K562 (cell line): ENCODE results near the gene TBC1D5. TPM values are rescaled to one million over a fixed set of nuclear protein-coding genes. Genes with fewer than 3 reads are reported as not detected.
"Not testable (repeated sequence)": the region's sequence is repeated elsewhere in the genome, so short reads cannot be mapped to it uniquely, and the experiment has no call there.

ENCODE experiments used
- ATAC-seq: fragments of 200-7000 bp; cut with Tn5 transposase; 3 replicates; pipeline ENCODE4 v1.9.1; 2020; ENCODE audit warnings: moderate library complexity
- BruUV-seq: library from RNA; stranded (reverse); fragments of 400-500 nt; replicated peaks from 2 replicates; lab custom pipeline; 2021; lab: Mats Ljungman, UMichigan
- CTCF ChIA-PET: fragments of 300-600 bp; formaldehyde crosslinking; extraction: SDS; loops from one replicate; lab custom pipeline; 2021; ENCODE audit warnings: low intra/inter-chr PET ratio; lab: Yijun Ruan, JAX
- POLR2A ChIA-PET: fragments of 300-600, 350-650 bp; sonication (Branson Sonifier 250); formaldehyde crosslinking; extraction: SDS; loops from one replicate; lab custom pipeline; 2021; ENCODE audit warnings: antibody characterized with exemption, inconsistent platforms; lab: Yijun Ruan, JAX
- DNase-seq, 4 experiments: peaks; one replicate each; pipeline versions ENCODE4 v3.0.0 to v3.0.0-alpha.2; 2011 to 2018; ENCODE audit warnings: low spot score in 3 of 4, mixed read lengths in 3 of 4; ENCODE audit errors: extremely low read depth in 1 of 4
- FAIRE-seq: peaks from 2 replicates; lab custom pipeline; 2011; peaks lifted over from hg19 to GRCh38; lab: Jason Lieb, UNC
- H2AFZ ChIP-seq: 2 replicates; pipeline ENCODE4 v1.6.0; 2011; ENCODE audit warnings: low read depth, low read length, control low read depth, inconsistent platforms
- H3K27ac ChIP-seq: fragments of 200-600 bp; 3 replicates; pipeline ENCODE4 v1.8.0; 2011; ENCODE audit warnings: low read depth, mild to moderate bottlenecking, control low read depth, inconsistent platforms, low read length, moderate library complexity, mixed read lengths; ENCODE audit errors: extremely low read depth
- H3K27me3 ChIP-seq, 2 experiments: fragments of 300-600 bp in 1 of 2; 2 replicates in 1 of 2; 3 replicates in 1 of 2; pipeline versions ENCODE4 v1.6.0 to v1.8.0; 2011; ENCODE audit warnings: inconsistent platforms in 2 of 2, low read length in 2 of 2, mild to moderate bottlenecking in 1 of 2, mixed read lengths in 1 of 2, moderate library complexity in 1 of 2; ENCODE audit not compliant: control insufficient read depth in 2 of 2, insufficient read depth in 2 of 2
- H3K36me3 ChIP-seq: fragments of 300-600 bp; 3 replicates; pipeline ENCODE4 v1.8.0; 2011; ENCODE audit warnings: mild to moderate bottlenecking, low read length, inconsistent platforms; ENCODE audit not compliant: control insufficient read depth, insufficient read depth
- H3K4me1 ChIP-seq, 2 experiments: fragments of 200-600 bp in 1 of 2; replicated peaks in 1 of 2; 2 replicates in 1 of 2; 3 replicates in 1 of 2; pipeline versions ENCODE4 v1.5.1 to v1.8.0; 2011; ENCODE audit warnings: inconsistent platforms in 2 of 2, low read length in 2 of 2, mild to moderate bottlenecking in 1 of 2, mixed read lengths in 1 of 2, moderate library complexity in 1 of 2; ENCODE audit not compliant: control insufficient read depth in 2 of 2, insufficient read depth in 2 of 2
- H3K4me2 ChIP-seq: 2 replicates; pipeline ENCODE4 v1.6.1; 2011; ENCODE audit warnings: low read length, control low read depth, inconsistent platforms, mixed read lengths; ENCODE audit not compliant: insufficient read depth
- H3K4me3 ChIP-seq: fragments of 200-600 bp; sonication (generic), shearing (Covaris generic); 2 replicates; pipeline ENCODE4 v1.5.1; 2016; ENCODE audit warnings: control low read depth, inconsistent platforms
- H3K79me2 ChIP-seq: fragments of 200-600 bp; 3 replicates; pipeline ENCODE4 v1.8.0; 2011; ENCODE audit warnings: low read length, inconsistent platforms; ENCODE audit not compliant: control insufficient read depth, insufficient read depth
- H3K9ac ChIP-seq, 2 experiments: 2 replicates each; pipeline versions ENCODE4 v1.6.0 to v1.6.1; 2011; ENCODE audit warnings: low read depth in 2 of 2, low read length in 2 of 2, control low read depth in 1 of 2, inconsistent platforms in 1 of 2, mild to moderate bottlenecking in 1 of 2, mixed read lengths in 1 of 2; ENCODE audit not compliant: insufficient read depth in 1 of 2
- H3K9me1 ChIP-seq: one replicate; pipeline ENCODE4 v1.6.0; 2011; ENCODE audit warnings: inconsistent platforms, mild to moderate bottlenecking, low read length, moderate library complexity; ENCODE audit not compliant: control insufficient read depth, insufficient read depth
- H3K9me3 ChIP-seq: replicated peaks from 2 replicates; pipeline ENCODE4 v1.5.1; 2011; ENCODE audit warnings: low read depth, low read length, inconsistent platforms; ENCODE audit not compliant: control insufficient read depth, insufficient read depth
- H4K20me1 ChIP-seq: replicated peaks from 2 replicates; pipeline ENCODE4 v1.6.1; 2011; ENCODE audit warnings: low read length, inconsistent platforms, mixed read lengths; ENCODE audit not compliant: control insufficient read depth, insufficient read depth
- E2F6 ChIP-seq, 2 experiments: IDR thresholded peaks; 2 replicates each; pipeline ENCODE4 v1.6.1; 2011; ENCODE audit warnings: borderline replicate concordance in 1 of 2, control low read depth in 1 of 2, low read depth in 1 of 2, low read length in 1 of 2, mild to moderate bottlenecking in 1 of 2, mixed read lengths in 1 of 2, moderate library complexity in 1 of 2; ENCODE audit not compliant: insufficient read depth in 1 of 2, insufficient read length in 1 of 2, poor library complexity in 1 of 2, severe bottlenecking in 1 of 2; ENCODE audit errors: extremely low read depth in 1 of 2
- FOXA1 ChIP-seq: fragments of 450-650 bp; IDR thresholded peaks from 2 replicates; pipeline ENCODE4 v1.6.1; 2016; ENCODE audit warnings: mild to moderate bottlenecking, borderline replicate concordance
- KLF13 ChIP-seq: fragments of 450-650 bp; IDR thresholded peaks from 2 replicates; pipeline ENCODE4 v1.6.1; 2016; ENCODE audit warnings: missing genetic modification characterization, low read depth, mild to moderate bottlenecking, missing compliant biosample characterization, moderate library complexity, borderline replicate concordance
- L3MBTL2 ChIP-seq: fragments of 450-650 bp; IDR thresholded peaks from 2 replicates; pipeline ENCODE4 v1.6.1; 2016; ENCODE audit warnings: mild to moderate bottlenecking, moderate library complexity
- MECOM ChIP-seq: fragments of 250-450 bp; sonication (Bioruptor Pico); IDR thresholded peaks from 2 replicates; pipeline ENCODE4 v1.8.0; 2022; ENCODE audit warnings: inconsistent platforms
- NCOA6 ChIP-seq: fragments of 450-650 bp; IDR thresholded peaks from 2 replicates; pipeline ENCODE4 v1.6.1; 2017; ENCODE audit warnings: mild to moderate bottlenecking
- NCOR1 ChIP-seq: fragments of 450-650 bp; IDR thresholded peaks from 2 replicates; pipeline ENCODE4 v1.6.1; 2016; ENCODE audit warnings: mild to moderate bottlenecking, moderate library complexity
- NFIC ChIP-seq: fragments of 450-650 bp; IDR thresholded peaks from 2 replicates; pipeline ENCODE4 v1.6.1; 2017; ENCODE audit warnings: mild to moderate bottlenecking, inconsistent platforms
- POLR2A ChIP-seq: fragments of 450-650 bp; conservative IDR thresholded peaks from 2 replicates; pipeline ENCODE4 v1.6.1; 2016
- TAF7 ChIP-seq: fragments of 450-650 bp; IDR thresholded peaks from 2 replicates; pipeline ENCODE4 v1.6.1; 2016; ENCODE audit warnings: missing genetic modification characterization, missing compliant biosample characterization
- ZEB2 ChIP-seq: fragments of 450-650 bp; IDR thresholded peaks from 2 replicates; pipeline ENCODE4 v1.6.1; 2016
- ZFX ChIP-seq: sonication (generic); formaldehyde crosslinking; IDR thresholded peaks from 2 replicates; pipeline ENCODE4 v1.8.0; 2022; ENCODE audit warnings: mild to moderate bottlenecking, missing genetic modification reagents, moderate library complexity
- WGBS: fragments of 100-300 bp; shearing (Covaris generic); methylation state at CpG from one replicate; pipeline ENCODE4 v1.1.6; 2016; ENCODE audit warnings: low coverage, mixed read lengths; ENCODE audit not compliant: insufficient coverage; ENCODE audit errors: missing lambda C conversion rate; 5-methylcytosine and 5-hydroxymethylcytosine counted together
- in situ Hi-C: fragments of 300-500 bp; cut with MboI; formaldehyde crosslinking; loops from 4 replicates; pipeline ENCODE4 v1.15.0; 2018; ENCODE audit warnings: inconsistent platforms, mixed read lengths
- intact Hi-C: fragments of 100-400 bp; cut with micrococcal nuclease; formaldehyde crosslinking; loops from 2 replicates; pipeline ENCODE4 v1.14.2; 2022
- polyA plus RNA-seq, 8 experiments: library from polyadenylated mRNA; depleted of rRNA in 4 of 8; stranded (reverse) in 5 of 8; unstranded in 3 of 8; fragments of >200 nt; fragmentation: Nextera tagmentation in 2 of 8; fragmentation: Illumina TruSeq in 1 of 8; extraction: Ambion mirVana in 2 of 8; extraction: Trizol in 1 of 8; gene quantifications; 2 replicates each; pipeline versions ENCODE4 v1.2.1 to v1.2.3, GENCODE V29; 2011 to 2014; ENCODE audit warnings: inconsistent platforms in 1 of 8, missing spikeins in 1 of 8
- total RNA-seq, 7 experiments: library from RNA; depleted of rRNA in 6 of 7; stranded (reverse); fragments of >200 nt in 6 of 7; fragmentation: Illumina TruSeq in 2 of 7; extraction: Trizol in 2 of 7; gene quantifications; 2 replicates each; pipeline versions ENCODE4 v1.2.1 to v1.2.3, GENCODE V29; 2011 to 2021; ENCODE audit warnings: low replicate concordance in 1 of 7
- TF ChIP-seq, protein P1 (sequence below): fragments of 450-650 bp; IDR thresholded peaks from 2 replicates; pipeline ENCODE4 v1.6.1; 2018; ENCODE audit not compliant: partially characterized antibody
- TF ChIP-seq, protein P2 (sequence below): fragments of 450-650 bp; IDR thresholded peaks from 2 replicates; pipeline ENCODE4 v1.6.1; 2014; ENCODE audit warnings: low read depth, mild to moderate bottlenecking, moderate library complexity, borderline replicate concordance

TBC1D5 gene
- total and polyA plus RNA-seq, 9 of the 15 experiments (the other 6 are each of a cell fraction or from before 2014, with no cell fraction given), result 2.9 to 38.1 (median 25.6) TPM

DNA sequence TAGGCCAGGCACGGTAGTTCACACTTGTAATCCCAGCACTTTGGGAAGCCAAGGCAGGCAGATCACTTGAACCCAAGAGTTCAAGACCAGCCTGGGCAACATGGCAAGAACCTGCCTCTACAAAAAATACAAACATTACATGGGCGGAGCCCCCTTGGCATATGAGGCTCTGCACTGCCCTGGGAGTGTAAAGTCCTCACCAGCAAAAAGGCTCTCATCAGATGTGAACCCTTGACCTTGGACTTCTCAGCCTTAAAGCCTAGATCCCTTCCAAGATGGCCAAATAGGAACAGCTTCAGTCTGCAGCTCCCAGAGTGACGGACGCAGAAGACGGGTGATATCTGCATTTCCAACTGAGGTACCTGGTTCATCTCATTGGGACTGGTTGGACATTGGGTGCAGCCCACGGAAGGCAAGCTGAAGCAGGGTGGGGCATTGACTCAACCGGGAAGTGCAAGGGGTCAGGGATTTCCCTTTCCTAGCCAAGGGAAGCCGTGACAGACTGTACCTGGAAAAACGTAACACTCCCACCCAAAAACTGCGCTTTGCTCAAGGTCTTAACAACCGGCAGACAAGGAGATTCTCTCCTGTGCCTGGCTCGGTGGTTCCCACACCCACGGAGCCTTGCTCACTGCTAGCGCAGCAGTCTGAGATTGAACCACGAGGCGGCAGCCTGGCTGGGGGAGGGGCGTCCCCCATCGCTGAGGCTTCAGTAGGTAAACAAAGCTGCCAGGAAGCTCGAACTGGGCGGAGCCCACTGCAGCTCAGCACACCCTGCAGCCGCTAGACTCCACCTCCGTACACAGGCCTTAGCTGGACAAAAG lies 49.4 kb downstream of the TBC1D5 start:
- POLR2A ChIA-PET, result interaction anchor here (0.7 to 1.7 kb wide), 8 partner anchors 9 to 1047 kb away, joined by 3 to 17 read pairs (median 4); partner anchors contain the start of gene TBC1D5
- peak; percentile 91 for FAIRE-seq
- H3K27ac ChIP-seq, result peak overlapping the region; percentile 66
- H3K4me2 ChIP-seq, result peak overlapping the region; percentile 81
- H3K9me3 ChIP-seq, in situ Hi-C loops, H3K27me3 ChIP-seq, CTCF ChIA-PET, H3K36me3 ChIP-seq, H4K20me1 ChIP-seq, H3K9me1 ChIP-seq: not testable (repeated sequence)
- WGBS, result 17% methylated on average over 22 of the region's 22 CpGs
- TSS peak; percentile 46 for BruUV-seq
- peak overlapping the region; percentile 73 to 82 for H3K9ac ChIP-seq
- peak overlapping the region; percentile 87 for H2AFZ ChIP-seq
- peaks cover 18% of the 10 kb centered on the region for H3K79me2 ChIP-seq
- peak overlapping the region; percentile 24 for H3K4me3 ChIP-seq
- peaks cover 6 to 10% of the 10 kb centered on the region in 2 experiments for H3K4me1 ChIP-seq
- peak; percentile 100 for ATAC-seq
- DNase-seq, result peak; percentile 88 to 97 (median 89)
- intact Hi-C loops, result loop anchor here (1.0 kb wide), 3 partner anchors 37 to 148 kb away; partner anchors contain the start of gene TBC1D5
- TF ChIP-seq E2F6 (IDR thresholded peaks at IDR 0.05; ENCODE audit: borderline replicate concordance in 1 of 2, extremely low read depth in 1 of 2, insufficient read depth in 1 of 2, insufficient read length in 1 of 2, low read depth in 1 of 2, low read length in 1 of 2, poor library complexity in 1 of 2, severe bottlenecking in 1 of 2) (peak in 1 of 2 experiments; percentile 74), L3MBTL2 (peak; percentile 81), NFIC (peak; percentile 53; the same call in 1 of the 2 replicates), NCOR1 (peak; percentile 79), KLF13 (tag) (peak; percentile 39; the same call in 1 of the 2 replicates), ZFX (CRISPR knock-in tag) (peak; percentile 35; the same call in 1 of the 2 replicates), MECOM (CRISPR knock-in tag) (0 out of 2 replicates have a peak, but pooled peaks have one; percentile 57), POLR2A (peak; percentile 79), FOXA1 (peak; percentile 47; the same call in 1 of the 2 replicates), NCOA6 (peak; percentile 34; the same call in 1 of the 2 replicates), ZEB2 (peak; percentile 46; the same call in 1 of the 2 replicates), TAF7 (tag) (0 out of 2 replicates have a peak, but pooled peaks have one; percentile 45)
- TF ChIP-seq, protein P1, sequence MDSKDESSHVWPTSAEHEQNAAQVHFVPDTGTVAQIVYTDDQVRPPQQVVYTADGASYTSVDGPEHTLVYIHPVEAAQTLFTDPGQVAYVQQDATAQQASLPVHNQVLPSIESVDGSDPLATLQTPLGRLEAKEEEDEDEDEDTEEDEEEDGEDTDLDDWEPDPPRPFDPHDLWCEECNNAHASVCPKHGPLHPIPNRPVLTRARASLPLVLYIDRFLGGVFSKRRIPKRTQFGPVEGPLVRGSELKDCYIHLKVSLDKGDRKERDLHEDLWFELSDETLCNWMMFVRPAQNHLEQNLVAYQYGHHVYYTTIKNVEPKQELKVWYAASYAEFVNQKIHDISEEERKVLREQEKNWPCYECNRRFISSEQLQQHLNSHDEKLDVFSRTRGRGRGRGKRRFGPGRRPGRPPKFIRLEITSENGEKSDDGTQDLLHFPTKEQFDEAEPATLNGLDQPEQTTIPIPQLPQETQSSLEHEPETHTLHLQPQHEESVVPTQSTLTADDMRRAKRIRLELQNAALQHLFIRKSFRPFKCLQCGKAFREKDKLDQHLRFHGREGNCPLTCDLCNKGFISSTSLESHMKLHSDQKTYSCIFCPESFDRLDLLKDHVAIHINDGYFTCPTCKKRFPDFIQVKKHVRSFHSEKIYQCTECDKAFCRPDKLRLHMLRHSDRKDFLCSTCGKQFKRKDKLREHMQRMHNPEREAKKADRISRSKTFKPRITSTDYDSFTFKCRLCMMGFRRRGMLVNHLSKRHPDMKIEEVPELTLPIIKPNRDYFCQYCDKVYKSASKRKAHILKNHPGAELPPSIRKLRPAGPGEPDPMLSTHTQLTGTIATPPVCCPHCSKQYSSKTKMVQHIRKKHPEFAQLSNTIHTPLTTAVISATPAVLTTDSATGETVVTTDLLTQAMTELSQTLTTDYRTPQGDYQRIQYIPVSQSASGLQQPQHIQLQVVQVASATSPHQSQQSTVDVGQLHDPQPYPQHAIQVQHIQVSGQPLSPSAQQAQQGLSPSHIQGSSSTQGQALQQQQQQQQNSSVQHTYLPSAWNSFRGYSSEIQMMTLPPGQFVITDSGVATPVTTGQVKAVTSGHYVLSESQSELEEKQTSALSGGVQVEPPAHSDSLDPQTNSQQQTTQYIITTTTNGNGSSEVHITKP, result peak; percentile 41
- TF ChIP-seq, protein P2, sequence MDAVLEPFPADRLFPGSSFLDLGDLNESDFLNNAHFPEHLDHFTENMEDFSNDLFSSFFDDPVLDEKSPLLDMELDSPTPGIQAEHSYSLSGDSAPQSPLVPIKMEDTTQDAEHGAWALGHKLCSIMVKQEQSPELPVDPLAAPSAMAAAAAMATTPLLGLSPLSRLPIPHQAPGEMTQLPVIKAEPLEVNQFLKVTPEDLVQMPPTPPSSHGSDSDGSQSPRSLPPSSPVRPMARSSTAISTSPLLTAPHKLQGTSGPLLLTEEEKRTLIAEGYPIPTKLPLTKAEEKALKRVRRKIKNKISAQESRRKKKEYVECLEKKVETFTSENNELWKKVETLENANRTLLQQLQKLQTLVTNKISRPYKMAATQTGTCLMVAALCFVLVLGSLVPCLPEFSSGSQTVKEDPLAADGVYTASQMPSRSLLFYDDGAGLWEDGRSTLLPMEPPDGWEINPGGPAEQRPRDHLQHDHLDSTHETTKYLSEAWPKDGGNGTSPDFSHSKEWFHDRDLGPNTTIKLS, result peak; percentile 79; the same call in 1 of the 2 replicates
